H1 (cell line): Measurements from ENCODE around the gene ABI3. TPM values are rescaled to one million over a fixed set of nuclear protein-coding genes. Genes with fewer than 3 reads are reported as not detected.
A peak's percentile ranks its signal among the peaks of the same experiment; 100 is the strongest.

ENCODE experiments used
- GTF2F1 ChIP-seq: IDR thresholded peaks from 2 replicates; pipeline ENCODE4 v1.6.1; 2012; ENCODE audit warnings: low read depth, low read length, improper control_type of control experiment, borderline replicate concordance
- HDAC2 ChIP-seq, 2 experiments: fragments of 300-600 bp in 1 of 2; sonication (generic) in 1 of 2; IDR thresholded peaks; 2 replicates each; pipeline ENCODE4 v1.6.1; 2011 to 2012; ENCODE audit warnings: low read depth in 2 of 2, low read length in 2 of 2, mild to moderate bottlenecking in 2 of 2, moderate library complexity in 2 of 2, borderline replicate concordance in 1 of 2, inconsistent platforms in 1 of 2
- RXRA ChIP-seq: IDR thresholded peaks from 2 replicates; pipeline ENCODE4 v1.6.1; 2011; ENCODE audit warnings: low read depth, mild to moderate bottlenecking, low read length, moderate library complexity; ENCODE audit not compliant: insufficient read depth
- SIX5 ChIP-seq: IDR thresholded peaks from 2 replicates; pipeline ENCODE4 v1.6.1; 2011; ENCODE audit warnings: mild to moderate bottlenecking, low read depth, low read length
- ZNF274 ChIP-seq: IDR thresholded peaks from 2 replicates; pipeline ENCODE4 v1.7.0; 2012; ENCODE audit warnings: low read length, borderline replicate concordance; ENCODE audit errors: extremely low read depth
- polyA plus RNA-seq, 7 experiments: library from polyadenylated mRNA; depleted of rRNA in 3 of 7; stranded (reverse) in 5 of 7; unstranded in 2 of 7; fragments of >200 nt in 5 of 7; fragments of 200-250 nt in 2 of 7; gene quantifications; 1 replicate in 5 of 7; 2 replicates in 1 of 7; 4 replicates in 1 of 7; pipeline versions ENCODE4 v1.2.1 to v1.2.3, GENCODE V29; 2011 to 2013; ENCODE audit warnings: missing spikeins in 2 of 7, mixed read lengths in 2 of 7
- total RNA-seq: library from RNA; stranded (reverse); fragmentation: NEBNext Ultra II Directional; extraction: Animal tissue kit (Norgen Biotek cat#: 25700); gene quantifications from 2 replicates; pipeline ENCODE4 v1.2.1, GENCODE V29; 2021
- TF ChIP-seq, protein P1 (sequence below): fragments of 300-600 bp; sonication (generic); IDR thresholded peaks from 2 replicates; pipeline ENCODE4 v1.7.1; 2012; ENCODE audit warnings: low read length, moderate library complexity, mild to moderate bottlenecking, inconsistent platforms; ENCODE audit not compliant: insufficient replicate concordance
- TF ChIP-seq, protein P2 (sequence below): IDR thresholded peaks from 2 replicates; pipeline ENCODE4 v1.6.1; 2011; ENCODE audit warnings: low read length, improper control_type of control experiment

Gene ABI3
- total and polyA plus RNA-seq, 2 of the 8 experiments (the other 6 are each of a cell fraction or from before 2014, with no cell fraction given): 1.3 to 2.5 TPM

DNA sequence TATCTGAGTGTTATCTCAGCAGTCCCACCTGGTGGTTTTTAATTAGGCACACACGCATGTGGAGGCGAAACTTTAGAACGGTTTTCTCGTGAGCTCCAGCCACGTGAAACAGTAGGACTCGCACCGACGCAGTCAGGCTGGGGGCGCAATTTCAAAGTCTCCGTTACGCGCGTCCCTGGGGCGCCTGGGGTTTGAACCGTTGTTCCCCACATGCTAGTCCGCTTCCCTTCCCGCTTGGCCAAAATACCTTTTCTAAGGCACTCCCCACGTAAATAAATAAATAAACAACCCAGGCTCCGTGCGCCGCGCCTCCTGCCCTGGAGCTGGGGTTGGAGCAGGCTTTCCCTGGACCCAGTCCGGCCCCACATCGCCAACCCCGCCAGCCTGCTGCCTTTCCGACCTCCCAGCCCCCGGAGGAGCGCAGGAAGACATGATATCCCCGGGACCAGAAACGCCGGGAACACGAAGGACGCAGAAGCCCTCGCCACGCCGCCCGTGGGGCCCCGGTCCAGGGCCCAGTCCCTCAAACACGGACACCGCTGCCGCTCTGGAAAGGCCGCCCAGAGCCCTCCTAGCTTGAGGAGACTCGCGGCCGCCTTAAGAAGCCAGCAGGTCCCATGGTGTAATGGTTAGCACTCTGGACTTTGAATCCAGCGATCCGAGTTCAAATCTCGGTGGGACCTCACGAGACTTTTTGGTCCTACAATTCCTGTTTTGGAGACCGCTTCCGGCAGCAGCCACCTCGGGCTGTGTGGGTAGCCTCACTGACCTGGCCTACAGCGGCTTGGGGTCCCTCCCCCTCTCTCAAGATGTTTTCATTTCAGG, 18.4 kb upstream of the ABI3 start (continued):
- TF ChIP-seq ZNF274: no peak
- TF ChIP-seq, protein P1, sequence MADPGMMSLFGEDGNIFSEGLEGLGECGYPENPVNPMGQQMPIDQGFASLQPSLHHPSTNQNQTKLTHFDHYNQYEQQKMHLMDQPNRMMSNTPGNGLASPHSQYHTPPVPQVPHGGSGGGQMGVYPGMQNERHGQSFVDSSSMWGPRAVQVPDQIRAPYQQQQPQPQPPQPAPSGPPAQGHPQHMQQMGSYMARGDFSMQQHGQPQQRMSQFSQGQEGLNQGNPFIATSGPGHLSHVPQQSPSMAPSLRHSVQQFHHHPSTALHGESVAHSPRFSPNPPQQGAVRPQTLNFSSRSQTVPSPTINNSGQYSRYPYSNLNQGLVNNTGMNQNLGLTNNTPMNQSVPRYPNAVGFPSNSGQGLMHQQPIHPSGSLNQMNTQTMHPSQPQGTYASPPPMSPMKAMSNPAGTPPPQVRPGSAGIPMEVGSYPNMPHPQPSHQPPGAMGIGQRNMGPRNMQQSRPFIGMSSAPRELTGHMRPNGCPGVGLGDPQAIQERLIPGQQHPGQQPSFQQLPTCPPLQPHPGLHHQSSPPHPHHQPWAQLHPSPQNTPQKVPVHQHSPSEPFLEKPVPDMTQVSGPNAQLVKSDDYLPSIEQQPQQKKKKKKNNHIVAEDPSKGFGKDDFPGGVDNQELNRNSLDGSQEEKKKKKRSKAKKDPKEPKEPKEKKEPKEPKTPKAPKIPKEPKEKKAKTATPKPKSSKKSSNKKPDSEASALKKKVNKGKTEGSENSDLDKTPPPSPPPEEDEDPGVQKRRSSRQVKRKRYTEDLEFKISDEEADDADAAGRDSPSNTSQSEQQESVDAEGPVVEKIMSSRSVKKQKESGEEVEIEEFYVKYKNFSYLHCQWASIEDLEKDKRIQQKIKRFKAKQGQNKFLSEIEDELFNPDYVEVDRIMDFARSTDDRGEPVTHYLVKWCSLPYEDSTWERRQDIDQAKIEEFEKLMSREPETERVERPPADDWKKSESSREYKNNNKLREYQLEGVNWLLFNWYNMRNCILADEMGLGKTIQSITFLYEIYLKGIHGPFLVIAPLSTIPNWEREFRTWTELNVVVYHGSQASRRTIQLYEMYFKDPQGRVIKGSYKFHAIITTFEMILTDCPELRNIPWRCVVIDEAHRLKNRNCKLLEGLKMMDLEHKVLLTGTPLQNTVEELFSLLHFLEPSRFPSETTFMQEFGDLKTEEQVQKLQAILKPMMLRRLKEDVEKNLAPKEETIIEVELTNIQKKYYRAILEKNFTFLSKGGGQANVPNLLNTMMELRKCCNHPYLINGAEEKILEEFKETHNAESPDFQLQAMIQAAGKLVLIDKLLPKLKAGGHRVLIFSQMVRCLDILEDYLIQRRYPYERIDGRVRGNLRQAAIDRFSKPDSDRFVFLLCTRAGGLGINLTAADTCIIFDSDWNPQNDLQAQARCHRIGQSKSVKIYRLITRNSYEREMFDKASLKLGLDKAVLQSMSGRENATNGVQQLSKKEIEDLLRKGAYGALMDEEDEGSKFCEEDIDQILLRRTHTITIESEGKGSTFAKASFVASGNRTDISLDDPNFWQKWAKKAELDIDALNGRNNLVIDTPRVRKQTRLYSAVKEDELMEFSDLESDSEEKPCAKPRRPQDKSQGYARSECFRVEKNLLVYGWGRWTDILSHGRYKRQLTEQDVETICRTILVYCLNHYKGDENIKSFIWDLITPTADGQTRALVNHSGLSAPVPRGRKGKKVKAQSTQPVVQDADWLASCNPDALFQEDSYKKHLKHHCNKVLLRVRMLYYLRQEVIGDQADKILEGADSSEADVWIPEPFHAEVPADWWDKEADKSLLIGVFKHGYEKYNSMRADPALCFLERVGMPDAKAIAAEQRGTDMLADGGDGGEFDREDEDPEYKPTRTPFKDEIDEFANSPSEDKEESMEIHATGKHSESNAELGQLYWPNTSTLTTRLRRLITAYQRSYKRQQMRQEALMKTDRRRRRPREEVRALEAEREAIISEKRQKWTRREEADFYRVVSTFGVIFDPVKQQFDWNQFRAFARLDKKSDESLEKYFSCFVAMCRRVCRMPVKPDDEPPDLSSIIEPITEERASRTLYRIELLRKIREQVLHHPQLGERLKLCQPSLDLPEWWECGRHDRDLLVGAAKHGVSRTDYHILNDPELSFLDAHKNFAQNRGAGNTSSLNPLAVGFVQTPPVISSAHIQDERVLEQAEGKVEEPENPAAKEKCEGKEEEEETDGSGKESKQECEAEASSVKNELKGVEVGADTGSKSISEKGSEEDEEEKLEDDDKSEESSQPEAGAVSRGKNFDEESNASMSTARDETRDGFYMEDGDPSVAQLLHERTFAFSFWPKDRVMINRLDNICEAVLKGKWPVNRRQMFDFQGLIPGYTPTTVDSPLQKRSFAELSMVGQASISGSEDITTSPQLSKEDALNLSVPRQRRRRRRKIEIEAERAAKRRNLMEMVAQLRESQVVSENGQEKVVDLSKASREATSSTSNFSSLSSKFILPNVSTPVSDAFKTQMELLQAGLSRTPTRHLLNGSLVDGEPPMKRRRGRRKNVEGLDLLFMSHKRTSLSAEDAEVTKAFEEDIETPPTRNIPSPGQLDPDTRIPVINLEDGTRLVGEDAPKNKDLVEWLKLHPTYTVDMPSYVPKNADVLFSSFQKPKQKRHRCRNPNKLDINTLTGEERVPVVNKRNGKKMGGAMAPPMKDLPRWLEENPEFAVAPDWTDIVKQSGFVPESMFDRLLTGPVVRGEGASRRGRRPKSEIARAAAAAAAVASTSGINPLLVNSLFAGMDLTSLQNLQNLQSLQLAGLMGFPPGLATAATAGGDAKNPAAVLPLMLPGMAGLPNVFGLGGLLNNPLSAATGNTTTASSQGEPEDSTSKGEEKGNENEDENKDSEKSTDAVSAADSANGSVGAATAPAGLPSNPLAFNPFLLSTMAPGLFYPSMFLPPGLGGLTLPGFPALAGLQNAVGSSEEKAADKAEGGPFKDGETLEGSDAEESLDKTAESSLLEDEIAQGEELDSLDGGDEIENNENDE: no peak
- no peak for TF ChIP-seq SIX5
- TF ChIP-seq, protein P2, sequence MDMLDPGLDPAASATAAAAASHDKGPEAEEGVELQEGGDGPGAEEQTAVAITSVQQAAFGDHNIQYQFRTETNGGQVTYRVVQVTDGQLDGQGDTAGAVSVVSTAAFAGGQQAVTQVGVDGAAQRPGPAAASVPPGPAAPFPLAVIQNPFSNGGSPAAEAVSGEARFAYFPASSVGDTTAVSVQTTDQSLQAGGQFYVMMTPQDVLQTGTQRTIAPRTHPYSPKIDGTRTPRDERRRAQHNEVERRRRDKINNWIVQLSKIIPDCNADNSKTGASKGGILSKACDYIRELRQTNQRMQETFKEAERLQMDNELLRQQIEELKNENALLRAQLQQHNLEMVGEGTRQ: no peak
- TF ChIP-seq GTF2F1: no peak
- 0 out of 4 replicates have a peak, but pooled peaks of 1 of the 2 experiments have one; percentile 33 for TF ChIP-seq HDAC2 (IDR thresholded peaks at IDR 0.05; ENCODE audit: borderline replicate concordance in 1 of 2, low read depth in 2 of 2, low read length in 2 of 2)
- no peak for TF ChIP-seq RXRA
